Ramos (cell line): Measurements from ENCODE around the gene CCN6.
"Not testable (repeated sequence)": the region's sequence is repeated elsewhere in the genome, so short reads cannot be mapped to it uniquely, and the experiment has no call there.

Experiments used
- in situ Hi-C: fragments of 300-500 bp; cut with MboI; formaldehyde crosslinking; loops from one replicate; pipeline ENCODE4 v1.14.3; 2022; ENCODE audit warnings: low sequenced_read_pairs; ENCODE audit not compliant: unreplicated experiment

Gene CCN6

GRCh38 chr6:112047523-112047922 is 6.4 kb upstream of the CCN6 start:
- in situ Hi-C loops, result loop anchor here (25.0 kb wide), 1 partner anchor 785 kb away; a partner anchor contains a TSS

- in situ Hi-C loops, result loop anchor here (25.0 kb wide), 1 partner anchor 787 kb away; a partner anchor contains a TSS
These were observed 4.7 kb upstream of the CCN6 start for GRCh38 chr6:112049026-112049799.

GRCh38 chr6:112049996-112050395 is 3.9 kb upstream of the CCN6 start:
- in situ Hi-C loops, result loop anchor here (25.0 kb wide), 1 partner anchor 788 kb away; a partner anchor contains a TSS

GRCh38 chr6:112050429-112050828 is 3.5 kb upstream of the CCN6 start:
- in situ Hi-C loops, result no loop called here

GRCh38 chr6:112051251-112051740 is 2.6 kb upstream of the CCN6 start:
- in situ Hi-C loops, result not testable (repeated sequence)

GRCh38 chr6:112054555-112055190 is 769 bp downstream of the CCN6 start:
- in situ Hi-C loops, result no loop called here

- in situ Hi-C loops, result no loop called here
These were observed 4.5 kb downstream of the CCN6 start for GRCh38 chr6:112058243-112059032.

- in situ Hi-C loops, result no loop called here
These were observed 7.7 kb downstream of the CCN6 start for GRCh38 chr6:112061605-112062004.

GRCh38 chr6:112062966-112063365 is 9.1 kb downstream of the CCN6 start:
- in situ Hi-C loops, result no loop called here

GRCh38 chr6:112065426-112065986 is 11.6 kb downstream of the CCN6 start:
- in situ Hi-C loops, result no loop called here

GRCh38 chr6:112066606-112067005 is 12.7 kb downstream of the CCN6 start:
- in situ Hi-C loops, result no loop called here

- in situ Hi-C loops, result no loop called here
These were observed 27.7 kb downstream of the CCN6 start for GRCh38 chr6:112081569-112081968.

- in situ Hi-C loops, result no loop called here
These were observed 31.6 kb downstream of the CCN6 start for GRCh38 chr6:112085286-112086065.

- in situ Hi-C loops, result no loop called here
These were observed 32.8 kb downstream of the CCN6 start for GRCh38 chr6:112086744-112087135.

GRCh38 chr6:112087136-112087911 is 33.4 kb downstream of the CCN6 start, which contains the start of the genes FAM229B and TUBE1:
Gene FAM229B, plus strand, starts transcription at chr6:112087591. Its CDS starts 11,693 bp downstream, at chr6:112099284.
Gene TUBE1, minus strand, starts transcription at chr6:112087482. Its CDS starts 48 bp downstream, at chr6:112087434.
- in situ Hi-C loops, result no loop called here

GRCh38 chr6:112087916-112088315 is 34.0 kb downstream of the CCN6 start:
- in situ Hi-C loops, result no loop called here

GRCh38 chr6:112096901-112097300 is 43.0 kb downstream of the CCN6 start:
- in situ Hi-C loops, result no loop called here

GRCh38 chr6:112100561-112100960 is 46.7 kb downstream of the CCN6 start:
- in situ Hi-C loops, result no loop called here

- in situ Hi-C loops, result not testable (repeated sequence)
These were observed 52.1 kb downstream of the CCN6 start for GRCh38 chr6:112106026-112106425.
